ENCODE results near the gene ADCY10. TPM values are rescaled to one million over a fixed set of nuclear protein-coding genes. Genes with fewer than 3 reads are reported as not detected.

Gene ADCY10
- total RNA-seq, 1 donor from 2014 or later, result 0.09 TPM

- Histone ChIP-seq H3K36me3 (no peaks in the 10 kb centered on the region), H3K4me3 (peak within 1 kb of the TSS; percentile 86), H3K27me3 (ENCODE audit: low read depth) (no peaks in the 10 kb centered on the region), H3K9me3 (no peaks in the 10 kb centered on the region), H3K4me1 (peaks cover 33% of the 10 kb centered on the region), H3K27ac (peak within 1 kb of the TSS; percentile 93)
- intact Hi-C loops (cut with DNase I), result no loop called here
- no peak for TF ChIP-seq CTCF (IDR thresholded peaks at IDR 0.05)
- ATAC-seq (peak; percentile 43 to 50), DNase-seq (peak; percentile 75)
Measured at GRCh38 chr1:167936930-167937708, 23.2 kb upstream of the ADCY10 start, which contains the start of gene MPC2. MPC2 (minus strand) TSS chr1:167937072; CDS start chr1:167935841, 1,231 bp downstream.

GRCh38 chr1:167936068-167936929, 22.4 kb upstream of the ADCY10 start, which contains the start of gene DCAF6:
DCAF6 (plus strand) TSS chr1:167936683; CDS start chr1:167936912, 229 bp downstream.
- peak within 1 kb of the TSS; percentile 93 for H3K27ac ChIP-seq
- intact Hi-C loops (cut with DNase I), result no loop called here
- no peaks in the 10 kb centered on the region for H3K9me3 ChIP-seq
- H3K27me3 ChIP-seq (ENCODE audit: low read depth), result no peaks in the 10 kb centered on the region
- DNase-seq (peak; percentile 97), ATAC-seq (peak; percentile 95 to 98)
- H3K4me1 ChIP-seq, result peaks cover 33% of the 10 kb centered on the region
- peak within 1 kb of the TSS; percentile 86 for H3K4me3 ChIP-seq
- TF ChIP-seq CTCF (IDR thresholded peaks at IDR 0.05), result no peak
- no peaks in the 10 kb centered on the region for H3K36me3 ChIP-seq

GRCh38 chr1:167935216-167936067, 21.5 kb upstream of the ADCY10 start:
- Histone ChIP-seq H3K4me3 (peak overlapping the region; percentile 86), H3K4me1 (peaks cover 33% of the 10 kb centered on the region), H3K27me3 (ENCODE audit: low read depth) (no peaks in the 10 kb centered on the region), H3K9me3 (no peaks in the 10 kb centered on the region), H3K27ac (peak overlapping the region; percentile 93), H3K36me3 (no peaks in the 10 kb centered on the region)
- intact Hi-C loops (cut with DNase I), result no loop called here
- no peak for TF ChIP-seq CTCF (IDR thresholded peaks at IDR 0.05)
- DNase-seq (no peak), ATAC-seq (peak; percentile 12 to 17)

GRCh38 chr1:167934426-167935215, 20.7 kb upstream of the ADCY10 start:
- peaks cover 33% of the 10 kb centered on the region for H3K4me1 ChIP-seq
- no peaks in the 10 kb centered on the region for H3K27me3 ChIP-seq (ENCODE audit: low read depth)
- ATAC-seq (no peak), DNase-seq (no peak)
- peak overlapping the region; percentile 86 for H3K4me3 ChIP-seq
- intact Hi-C loops (cut with DNase I), result no loop called here
- peak overlapping the region; percentile 93 for H3K27ac ChIP-seq
- H3K36me3 ChIP-seq, result no peaks in the 10 kb centered on the region
- no peaks in the 10 kb centered on the region for H3K9me3 ChIP-seq
- no peak for TF ChIP-seq CTCF (IDR thresholded peaks at IDR 0.05)
